Mesothelial cell of epicardium (in vitro differentiated cells): ENCODE results near the gene FER1L5. TPM values are rescaled to one million over a fixed set of nuclear protein-coding genes. Genes with fewer than 3 reads are reported as not detected.

Experiments
- DNase-seq, 2 experiments: peaks; one replicate each; pipeline ENCODE4 v3.0.0; 2021; ENCODE audit warnings: low spot score in 2 of 2; ENCODE audit not compliant: unreplicated experiment in 2 of 2
- H3K27ac Mint-ChIP-seq: 2 replicates; pipeline ENCODE4 v1.8.0; 2021; ENCODE audit warnings: mixed read lengths
- H3K27me3 Mint-ChIP-seq: 2 replicates; pipeline ENCODE4 v1.8.0; 2021; ENCODE audit warnings: low read depth, mixed read lengths
- H3K36me3 Mint-ChIP-seq: 2 replicates; pipeline ENCODE4 v1.8.0; 2021; ENCODE audit warnings: mixed read lengths
- H3K4me1 Mint-ChIP-seq: 2 replicates; pipeline ENCODE4 v1.8.0; 2021; ENCODE audit warnings: mixed read lengths
- H3K4me3 Mint-ChIP-seq: 2 replicates; pipeline ENCODE4 v1.8.0; 2021; ENCODE audit warnings: mild to moderate bottlenecking, moderate library complexity, mixed read lengths
- H3K9me3 Mint-ChIP-seq: 2 replicates; pipeline ENCODE4 v1.8.0; 2021; ENCODE audit warnings: mixed read lengths
- total RNA-seq: library from RNA; stranded (reverse); gene quantifications from 3 replicates; pipeline ENCODE4 v1.2.1, GENCODE V29; 2021
- TF ChIP-seq, protein P1 (sequence below): fragments of 200-600 bp; sonication (generic); IDR thresholded peaks from one replicate; pipeline ENCODE4 v1.5.0; 2021; ENCODE audit warnings: antibody characterized with exemption; ENCODE audit not compliant: unreplicated experiment

FER1L5 gene
- total RNA-seq, 1 donor from 2014 or later = 1.1 TPM

- TF ChIP-seq, protein P1, sequence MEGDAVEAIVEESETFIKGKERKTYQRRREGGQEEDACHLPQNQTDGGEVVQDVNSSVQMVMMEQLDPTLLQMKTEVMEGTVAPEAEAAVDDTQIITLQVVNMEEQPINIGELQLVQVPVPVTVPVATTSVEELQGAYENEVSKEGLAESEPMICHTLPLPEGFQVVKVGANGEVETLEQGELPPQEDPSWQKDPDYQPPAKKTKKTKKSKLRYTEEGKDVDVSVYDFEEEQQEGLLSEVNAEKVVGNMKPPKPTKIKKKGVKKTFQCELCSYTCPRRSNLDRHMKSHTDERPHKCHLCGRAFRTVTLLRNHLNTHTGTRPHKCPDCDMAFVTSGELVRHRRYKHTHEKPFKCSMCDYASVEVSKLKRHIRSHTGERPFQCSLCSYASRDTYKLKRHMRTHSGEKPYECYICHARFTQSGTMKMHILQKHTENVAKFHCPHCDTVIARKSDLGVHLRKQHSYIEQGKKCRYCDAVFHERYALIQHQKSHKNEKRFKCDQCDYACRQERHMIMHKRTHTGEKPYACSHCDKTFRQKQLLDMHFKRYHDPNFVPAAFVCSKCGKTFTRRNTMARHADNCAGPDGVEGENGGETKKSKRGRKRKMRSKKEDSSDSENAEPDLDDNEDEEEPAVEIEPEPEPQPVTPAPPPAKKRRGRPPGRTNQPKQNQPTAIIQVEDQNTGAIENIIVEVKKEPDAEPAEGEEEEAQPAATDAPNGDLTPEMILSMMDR = no peak
- Mint-ChIP-seq H3K4me3 (no peak overlapping the region), H3K27me3 (no peaks in the 10 kb centered on the region), H3K27ac (no peak overlapping the region), H3K36me3 (no peaks in the 10 kb centered on the region), H3K9me3 (no peaks in the 10 kb centered on the region), H3K4me1 (peaks cover 22% of the 10 kb centered on the region)
- no peak for DNase-seq
Observed at GRCh38 chr2:96688649-96689430, 46.3 kb downstream of the FER1L5 start.

GRCh38 chr2:96689431-96689991 is 46.9 kb downstream of the FER1L5 start:
- no peaks in the 10 kb centered on the region for H3K36me3 Mint-ChIP-seq
- H3K4me1 Mint-ChIP-seq = peaks cover 23% of the 10 kb centered on the region
- TF ChIP-seq, protein P1 = no peak
- no peaks in the 10 kb centered on the region for H3K27me3 Mint-ChIP-seq
- no peak overlapping the region for H3K4me3 Mint-ChIP-seq
- H3K27ac Mint-ChIP-seq = no peak overlapping the region
- no peak for DNase-seq
- H3K9me3 Mint-ChIP-seq = no peaks in the 10 kb centered on the region

GRCh38 chr2:96690306-96691021 is 47.9 kb downstream of the FER1L5 start:
- Mint-ChIP-seq H3K27me3 (no peaks in the 10 kb centered on the region), H3K36me3 (no peaks in the 10 kb centered on the region), H3K4me3 (no peak overlapping the region), H3K9me3 (no peaks in the 10 kb centered on the region), H3K27ac (no peak overlapping the region), H3K4me1 (peaks cover 18% of the 10 kb centered on the region)
- TF ChIP-seq, protein P1 = no peak
- no peak for DNase-seq

DNA sequence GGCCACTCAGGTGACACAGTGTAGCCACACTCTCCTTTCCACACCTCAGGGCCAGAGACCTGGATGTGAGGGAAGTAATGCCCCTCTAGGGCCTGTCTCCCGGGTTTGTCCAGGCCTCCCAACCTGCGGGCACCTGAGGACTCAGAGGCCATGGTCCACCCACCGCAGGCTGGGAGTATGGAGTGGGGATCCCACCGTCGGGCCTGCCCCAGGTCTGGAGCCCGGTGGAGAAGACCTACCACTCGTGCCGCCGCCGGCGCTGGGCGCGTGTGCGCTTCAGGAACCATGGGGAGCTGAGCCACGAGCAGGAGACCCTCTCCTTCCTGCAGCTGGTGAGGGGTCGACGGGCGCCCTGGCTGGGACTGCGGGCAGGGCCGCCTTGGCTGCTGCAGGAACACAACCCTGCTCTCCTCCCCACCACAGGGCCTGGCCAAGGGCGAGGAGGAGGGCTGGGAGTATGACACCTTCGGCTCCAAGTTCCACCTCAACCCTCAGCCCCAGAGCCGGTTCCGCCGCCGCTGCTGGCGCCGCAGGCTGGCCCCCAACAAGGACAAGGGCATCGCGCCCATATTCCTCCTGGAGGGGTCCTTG is 48.6 kb downstream of the FER1L5 start:
- Mint-ChIP-seq H3K27ac (no peak overlapping the region), H3K9me3 (no peaks in the 10 kb centered on the region), H3K4me3 (no peak overlapping the region), H3K4me1 (peaks cover 11% of the 10 kb centered on the region), H3K27me3 (no peaks in the 10 kb centered on the region), H3K36me3 (no peaks in the 10 kb centered on the region)
- no peak for DNase-seq
- TF ChIP-seq, protein P1 = no peak

GRCh38 chr2:96692094-96692971 is 49.8 kb downstream of the FER1L5 start:
- H3K27ac Mint-ChIP-seq = no peak overlapping the region
- H3K9me3 Mint-ChIP-seq = no peaks in the 10 kb centered on the region
- DNase-seq = no peak
- H3K27me3 Mint-ChIP-seq = no peaks in the 10 kb centered on the region
- TF ChIP-seq, protein P1 = no peak
- H3K36me3 Mint-ChIP-seq = no peaks in the 10 kb centered on the region
- peaks cover 5% of the 10 kb centered on the region for H3K4me1 Mint-ChIP-seq
- H3K4me3 Mint-ChIP-seq = no peak overlapping the region
